DMS53 treated with DMSO at 0.1 percent for 48 hours (cell line): ENCODE measurements around the gene COL18A1.
"Not testable (repeated sequence)": the region's sequence is repeated elsewhere in the genome, so short reads cannot be mapped to it uniquely, and the experiment has no call there.

Experiments
- DNase-seq: peaks from one replicate; lab custom pipeline; 2025; ENCODE audit not compliant: unreplicated experiment; lab: John Stamatoyannopoulos, UW

Gene COL18A1

GRCh38 chr21:45367402-45368351, 37.3 kb upstream of the COL18A1 start:
- DNase-seq = no peak

- DNase-seq = not testable (repeated sequence)
Measured at GRCh38 chr21:45369018-45369417, 35.9 kb upstream of the COL18A1 start.

GRCh38 chr21:45370575-45370974, 34.4 kb upstream of the COL18A1 start:
- DNase-seq = no peak

GRCh38 chr21:45371081-45371480, 33.9 kb upstream of the COL18A1 start:
- DNase-seq = no peak

GRCh38 chr21:45371655-45372054, 33.3 kb upstream of the COL18A1 start:
- DNase-seq = no peak

GRCh38 chr21:45372732-45373355, 32.1 kb upstream of the COL18A1 start:
- DNase-seq = no peak

GRCh38 chr21:45373991-45374816, 30.8 kb upstream of the COL18A1 start:
- no peak for DNase-seq

GRCh38 chr21:45374826-45375455, 30.0 kb upstream of the COL18A1 start:
- no peak for DNase-seq

GRCh38 chr21:45376459-45377324, 28.3 kb upstream of the COL18A1 start:
- DNase-seq = no peak

- DNase-seq = no peak
Measured at GRCh38 chr21:45377325-45377709, 27.6 kb upstream of the COL18A1 start.

GRCh38 chr21:45377866-45378257, 27.1 kb upstream of the COL18A1 start:
- DNase-seq = no peak

GRCh38 chr21:45378258-45378966, 26.6 kb upstream of the COL18A1 start:
- no peak for DNase-seq

GRCh38 chr21:45379171-45379900, 25.6 kb upstream of the COL18A1 start:
- no peak for DNase-seq

- DNase-seq = no peak
Measured at GRCh38 chr21:45379901-45380330, 25.0 kb upstream of the COL18A1 start.

GRCh38 chr21:45380566-45380965, 24.4 kb upstream of the COL18A1 start:
- DNase-seq = no peak

GRCh38 chr21:45381036-45381787, 23.8 kb upstream of the COL18A1 start:
- DNase-seq = no peak

GRCh38 chr21:45381865-45382696, 22.9 kb upstream of the COL18A1 start:
- no peak for DNase-seq
